KOPT-K1 (cell line): Measurements from ENCODE around the gene GAN.
"Not testable (repeated sequence)": the region's sequence is repeated elsewhere in the genome, so short reads cannot be mapped to it uniquely, and the experiment has no call there.

Experiments used
- H3K27ac ChIP-seq: fragments of 200-600 bp; sonication (generic); 2 replicates; pipeline ENCODE4 v1.5.1; 2016; ENCODE audit warnings: antibody characterized with exemption, mild to moderate bottlenecking, low read depth, low read length; ENCODE audit not compliant: poor library complexity, severe bottlenecking
- H3K36me3 ChIP-seq: fragments of 200-600 bp; sonication (generic); 2 replicates; pipeline ENCODE4 v1.5.1; 2017; ENCODE audit warnings: antibody characterized with exemption, mild to moderate bottlenecking, low read length, moderate library complexity; ENCODE audit not compliant: insufficient read depth
- H3K9me3 ChIP-seq: fragments of 200-600 bp; sonication (generic); 2 replicates; pipeline ENCODE4 v1.5.1; 2017; ENCODE audit warnings: antibody characterized with exemption, low read length, mild to moderate bottlenecking; ENCODE audit not compliant: insufficient read depth, poor library complexity, severe bottlenecking

The GAN gene

GRCh38 chr16:81394966-81395655 is 80.3 kb downstream of the GAN start:
- Histone ChIP-seq H3K36me3 (no peaks in the 10 kb centered on the region), H3K27ac (no peak overlapping the region), H3K9me3 (no peaks in the 10 kb centered on the region)

- Histone ChIP-seq H3K27ac (no peak overlapping the region), H3K9me3 (no peaks in the 10 kb centered on the region), H3K36me3 (no peaks in the 10 kb centered on the region)
These were observed 82.5 kb downstream of the GAN start for GRCh38 chr16:81397058-81397878.

- Histone ChIP-seq H3K9me3 (no peaks in the 10 kb centered on the region), H3K27ac (no peak overlapping the region), H3K36me3 (no peaks in the 10 kb centered on the region)
These were observed 83.2 kb downstream of the GAN start for GRCh38 chr16:81397879-81398520.

GRCh38 chr16:81399909-81400308 is 85.1 kb downstream of the GAN start:
- no peak overlapping the region for H3K27ac ChIP-seq
- no peaks in the 10 kb centered on the region for H3K36me3 ChIP-seq
- H3K9me3 ChIP-seq = no peaks in the 10 kb centered on the region

- Histone ChIP-seq H3K36me3 (no peaks in the 10 kb centered on the region), H3K9me3 (no peaks in the 10 kb centered on the region), H3K27ac (no peak overlapping the region)
These were observed 86.5 kb downstream of the GAN start for GRCh38 chr16:81401035-81401950.

GRCh38 chr16:81403208-81403600 is 88.4 kb downstream of the GAN start:
- Histone ChIP-seq H3K9me3 (no peaks in the 10 kb centered on the region), H3K36me3 (no peaks in the 10 kb centered on the region), H3K27ac (no peak overlapping the region)

GRCh38 chr16:81403601-81404391 is 89.0 kb downstream of the GAN start:
- no peaks in the 10 kb centered on the region for H3K36me3 ChIP-seq
- no peaks in the 10 kb centered on the region for H3K9me3 ChIP-seq
- no peak overlapping the region for H3K27ac ChIP-seq

- H3K27ac ChIP-seq, H3K9me3 ChIP-seq, H3K36me3 ChIP-seq: not testable (repeated sequence)
These were observed 90.2 kb downstream of the GAN start for GRCh38 chr16:81405002-81405401.

GRCh38 chr16:81405702-81406113 is 90.9 kb downstream of the GAN start:
- Histone ChIP-seq H3K36me3 (no peaks in the 10 kb centered on the region), H3K9me3 (no peaks in the 10 kb centered on the region), H3K27ac (no peak overlapping the region)

GRCh38 chr16:81408409-81408950 is 93.7 kb downstream of the GAN start:
- Histone ChIP-seq H3K27ac (no peak overlapping the region), H3K9me3 (no peaks in the 10 kb centered on the region), H3K36me3 (no peaks in the 10 kb centered on the region)

GRCh38 chr16:81409016-81409556 is 94.3 kb downstream of the GAN start:
- Histone ChIP-seq H3K36me3 (no peaks in the 10 kb centered on the region), H3K9me3 (no peaks in the 10 kb centered on the region), H3K27ac (no peak overlapping the region)

GRCh38 chr16:81410643-81411293 is 96.0 kb downstream of the GAN start:
- Histone ChIP-seq H3K9me3 (no peaks in the 10 kb centered on the region), H3K27ac (no peak overlapping the region), H3K36me3 (no peaks in the 10 kb centered on the region)

GRCh38 chr16:81413245-81413990 is 98.7 kb downstream of the GAN start:
- no peaks in the 10 kb centered on the region for H3K9me3 ChIP-seq
- H3K27ac ChIP-seq = no peak overlapping the region
- no peaks in the 10 kb centered on the region for H3K36me3 ChIP-seq
